ENCODE measurements around the gene LCORL.

DNA sequence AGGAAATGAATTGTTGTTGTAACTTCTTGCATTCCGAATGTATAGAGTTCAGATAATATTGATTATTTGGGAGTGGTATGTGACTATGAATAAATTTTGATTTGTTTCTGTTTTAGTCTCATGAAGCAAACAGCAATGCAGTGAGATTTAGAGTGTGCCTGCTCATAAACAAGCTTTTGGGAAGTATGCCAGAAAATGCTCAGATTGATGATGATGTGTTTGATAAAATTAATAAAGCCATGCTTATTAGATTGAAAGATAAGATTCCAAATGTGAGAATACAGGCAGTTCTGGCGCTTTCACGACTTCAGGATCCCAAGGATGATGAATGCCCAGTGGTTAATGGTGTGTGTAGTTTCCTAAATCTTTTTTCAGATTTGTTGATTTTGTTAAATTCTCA, 208.8 kb downstream of the LCORL start:
- TF ChIP-seq, protein P1, sequence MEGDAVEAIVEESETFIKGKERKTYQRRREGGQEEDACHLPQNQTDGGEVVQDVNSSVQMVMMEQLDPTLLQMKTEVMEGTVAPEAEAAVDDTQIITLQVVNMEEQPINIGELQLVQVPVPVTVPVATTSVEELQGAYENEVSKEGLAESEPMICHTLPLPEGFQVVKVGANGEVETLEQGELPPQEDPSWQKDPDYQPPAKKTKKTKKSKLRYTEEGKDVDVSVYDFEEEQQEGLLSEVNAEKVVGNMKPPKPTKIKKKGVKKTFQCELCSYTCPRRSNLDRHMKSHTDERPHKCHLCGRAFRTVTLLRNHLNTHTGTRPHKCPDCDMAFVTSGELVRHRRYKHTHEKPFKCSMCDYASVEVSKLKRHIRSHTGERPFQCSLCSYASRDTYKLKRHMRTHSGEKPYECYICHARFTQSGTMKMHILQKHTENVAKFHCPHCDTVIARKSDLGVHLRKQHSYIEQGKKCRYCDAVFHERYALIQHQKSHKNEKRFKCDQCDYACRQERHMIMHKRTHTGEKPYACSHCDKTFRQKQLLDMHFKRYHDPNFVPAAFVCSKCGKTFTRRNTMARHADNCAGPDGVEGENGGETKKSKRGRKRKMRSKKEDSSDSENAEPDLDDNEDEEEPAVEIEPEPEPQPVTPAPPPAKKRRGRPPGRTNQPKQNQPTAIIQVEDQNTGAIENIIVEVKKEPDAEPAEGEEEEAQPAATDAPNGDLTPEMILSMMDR (IDR thresholded peaks at IDR 0.05), result no peak
- no peak for TF ChIP-seq POLR2A (IDR thresholded peaks at IDR 0.05)

Data from thyroid gland (tissue), 4 donors.